ENCODE measurements around the gene ACSF2. TPM values are rescaled to one million over a fixed set of nuclear protein-coding genes. Genes with fewer than 3 reads are reported as not detected.
"Not testable (repeated sequence)": the region's sequence is repeated elsewhere in the genome, so short reads cannot be mapped to it uniquely, and the experiment has no call there.

The ACSF2 gene
- polyA plus RNA-seq, 2 of the 4 experiments (the other 2 are of a cell fraction) = 24.4 to 33.6 TPM

GRCh38 chr17:50475362-50475761 is 49.3 kb downstream of the ACSF2 start:
- Histone ChIP-seq H3K4me3 (no peak overlapping the region), H3K4me1 (peaks cover 14% of the 10 kb centered on the region), H3K9me3 (no peaks in the 10 kb centered on the region), H3K27ac (no peak overlapping the region), H3K4me2 (no peak overlapping the region)
- DNase-seq (ENCODE audit: low read depth in 1 of 2, low spot score in 1 of 2) (no peak), FAIRE-seq (no peak), ATAC-seq (no peak)
- CTCF ChIA-PET = interaction anchor here (1.1 to 10.0 kb wide), 7 partner anchors 8 to 220 kb away, joined by 3 to 238 read pairs (median 27); partner anchors contain the start of genes CHAD and LRRC59
- POLR2A ChIA-PET = no interaction called here
- no peak for TF ChIP-seq ZC3H11A (IDR thresholded peaks at IDR 0.05)
- TF ChIP-seq PHF8 (IDR thresholded peaks at IDR 0.05; ENCODE audit: borderline replicate concordance, low read depth) = no peak
- 71% methylated on average over 4 of the region's 4 CpGs for WGBS (ENCODE audit: missing lambda C conversion rate)

DNA sequence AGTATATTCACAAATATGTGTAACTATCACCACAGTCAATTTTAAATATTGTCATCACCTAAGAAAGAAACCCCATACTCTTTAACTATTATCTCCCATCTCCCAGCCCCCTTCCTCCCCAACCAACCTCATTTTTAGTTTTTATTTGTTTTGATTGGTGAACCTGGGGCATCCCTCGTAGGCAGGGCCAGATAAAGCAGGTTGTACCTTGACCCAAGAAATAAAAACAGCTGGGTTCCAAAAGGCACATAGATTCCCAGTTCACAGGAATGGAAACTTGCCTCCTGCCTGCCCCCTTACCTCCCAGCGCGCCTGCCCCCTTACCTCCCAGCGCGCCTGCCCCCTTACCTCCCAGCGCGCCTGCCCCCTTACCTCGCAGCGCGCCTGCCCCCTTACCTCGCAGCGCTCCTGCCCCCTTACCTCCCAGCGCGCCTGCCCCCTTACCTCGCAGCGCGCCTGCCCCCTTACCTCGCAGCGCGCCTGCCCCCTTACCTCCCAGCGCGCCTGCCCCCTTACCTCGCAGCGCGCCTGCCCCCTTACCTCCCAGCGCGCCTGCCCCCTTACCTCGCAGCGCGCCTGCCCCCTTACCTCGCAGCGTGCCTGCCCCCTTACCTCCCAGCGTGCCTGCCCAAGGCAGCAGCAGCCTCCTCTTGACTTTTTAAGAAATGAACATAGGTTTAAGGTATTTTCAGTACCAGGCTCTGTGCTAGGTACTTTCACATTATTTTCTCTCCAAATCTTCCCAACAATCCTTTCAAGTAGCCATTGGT is 49.9 kb downstream of the ACSF2 start:
- H3K9me3 ChIP-seq; DNase-seq (ENCODE audit: low read depth in 1 of 2, low spot score in 1 of 2); H3K4me2 ChIP-seq; H3K27ac ChIP-seq; H3K4me3 ChIP-seq; FAIRE-seq; ATAC-seq; POLR2A ChIA-PET: not testable (repeated sequence)
- peaks cover 15% of the 10 kb centered on the region for H3K4me1 ChIP-seq
- CTCF ChIA-PET = interaction anchor here (0.6 to 10.0 kb wide), 10 partner anchors 14 to 275 kb away, joined by 3 to 238 read pairs (median 4); partner anchors contain the start of genes CHAD, COL1A1, LRRC59 and LUC7L3
- 87% methylated on average over 11 of the region's 33 CpGs for WGBS (ENCODE audit: missing lambda C conversion rate)

GRCh38 chr17:50476545-50477315 is 50.7 kb downstream of the ACSF2 start:
- TF ChIP-seq, protein P1, sequence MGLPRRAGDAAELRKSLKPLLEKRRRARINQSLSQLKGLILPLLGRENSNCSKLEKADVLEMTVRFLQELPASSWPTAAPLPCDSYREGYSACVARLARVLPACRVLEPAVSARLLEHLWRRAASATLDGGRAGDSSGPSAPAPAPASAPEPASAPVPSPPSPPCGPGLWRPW (IDR thresholded peaks at IDR 0.05) = no peak
- TF ChIP-seq, protein P2, sequence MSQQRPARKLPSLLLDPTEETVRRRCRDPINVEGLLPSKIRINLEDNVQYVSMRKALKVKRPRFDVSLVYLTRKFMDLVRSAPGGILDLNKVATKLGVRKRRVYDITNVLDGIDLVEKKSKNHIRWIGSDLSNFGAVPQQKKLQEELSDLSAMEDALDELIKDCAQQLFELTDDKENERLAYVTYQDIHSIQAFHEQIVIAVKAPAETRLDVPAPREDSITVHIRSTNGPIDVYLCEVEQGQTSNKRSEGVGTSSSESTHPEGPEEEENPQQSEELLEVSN (IDR thresholded peaks at IDR 0.05; ENCODE audit: borderline replicate concordance, low read depth) = no peak
- no peak for TF ChIP-seq MAFK (IDR thresholded peaks at IDR 0.05; ENCODE audit: partially characterized antibody)
- TF ChIP-seq PBX3 (IDR thresholded peaks at IDR 0.05) = no peak
- TF ChIP-seq EHF (CRISPR knock-in tag; IDR thresholded peaks at IDR 0.05) = no peak
- TF ChIP-seq ESRRA (IDR thresholded peaks at IDR 0.05; ENCODE audit: borderline replicate concordance, low read length) = no peak
- TF ChIP-seq MYC (IDR thresholded peaks at IDR 0.05; ENCODE audit: borderline replicate concordance, low read length) = no peak
- no peak for TF ChIP-seq CHD2 (IDR thresholded peaks at IDR 0.05; ENCODE audit: low read length, partially characterized antibody)
- TF ChIP-seq NR3C1 (IDR thresholded peaks at IDR 0.05) = no peak
- TF ChIP-seq, protein P3, sequence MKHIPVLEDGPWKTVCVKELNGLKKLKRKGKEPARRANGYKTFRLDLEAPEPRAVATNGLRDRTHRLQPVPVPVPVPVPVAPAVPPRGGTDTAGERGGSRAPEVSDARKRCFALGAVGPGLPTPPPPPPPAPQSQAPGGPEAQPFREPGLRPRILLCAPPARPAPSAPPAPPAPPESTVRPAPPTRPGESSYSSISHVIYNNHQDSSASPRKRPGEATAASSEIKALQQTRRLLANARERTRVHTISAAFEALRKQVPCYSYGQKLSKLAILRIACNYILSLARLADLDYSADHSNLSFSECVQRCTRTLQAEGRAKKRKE (CRISPR knock-in tag; IDR thresholded peaks at IDR 0.05; ENCODE audit: low read depth) = no peak
- DNase-seq (ENCODE audit: low read depth in 1 of 2, low spot score in 1 of 2) = no peak
- ChIA-PET CTCF (interaction anchor here (0.6 to 10.0 kb wide), 9 partner anchors 15 to 276 kb away, joined by 3 to 238 read pairs (median 4); partner anchors contain the start of genes CHAD, COL1A1 and LUC7L3), POLR2A (no interaction called here)
- 80% methylated on average over 18 of the region's 18 CpGs for WGBS (ENCODE audit: missing lambda C conversion rate)
- Histone ChIP-seq H3K4me2 (no peak overlapping the region), H3K4me3 (no peak overlapping the region), H3K27ac (no peak overlapping the region), H3K9me3 (no peaks in the 10 kb centered on the region), H3K4me1 (peaks cover 19% of the 10 kb centered on the region)
- no peak for ATAC-seq
- FAIRE-seq = no peak

GRCh38 chr17:50477976-50478375 is 52.0 kb downstream of the ACSF2 start:
- Histone ChIP-seq H3K27ac (peak overlapping the region; percentile 79 to 91), H3K4me3 (peak overlapping the region; percentile 65; the same call in 1 of the 3 replicates), H3K4me1 (peaks cover 27% of the 10 kb centered on the region), H3K4me2 (peak overlapping the region; percentile 76), H3K9me3 (no peaks in the 10 kb centered on the region)
- 86% methylated on average over 7 of the region's 7 CpGs for WGBS (ENCODE audit: missing lambda C conversion rate)
- ATAC-seq = no peak
- FAIRE-seq = no peak
- ChIA-PET CTCF (interaction anchor here (0.6 to 10.0 kb wide), 26 partner anchors 10 to 383 kb away, joined by 3 to 238 read pairs (median 4); partner anchors contain the start of genes CHAD, COL1A1, LRRC59 and WFIKKN2), POLR2A (interaction anchor here (0.6 kb wide), 1 partner anchor 53 kb away, joined by 4 read pairs; no protein-coding TSS in a partner anchor)
- DNase-seq (ENCODE audit: low read depth in 1 of 2, low spot score in 1 of 2) = no peak
- no peak for TF ChIP-seq PHF8 (IDR thresholded peaks at IDR 0.05; ENCODE audit: borderline replicate concordance, low read depth)
- TF ChIP-seq HEYL (CRISPR knock-in tag; IDR thresholded peaks at IDR 0.05) = no peak
- TF ChIP-seq SMC3 (IDR thresholded peaks at IDR 0.05) = no peak
- TF ChIP-seq, protein P2 (IDR thresholded peaks at IDR 0.05; ENCODE audit: borderline replicate concordance, low read depth) = no peak
- TF ChIP-seq NFE2L2 (conservative IDR thresholded peaks at IDR 0.05; ENCODE audit: low read length) = no peak
- TF ChIP-seq CBX8 (IDR thresholded peaks at IDR 0.05) = no peak
- TF ChIP-seq MAFK (IDR thresholded peaks at IDR 0.05; ENCODE audit: partially characterized antibody) = no peak
- TF ChIP-seq MAZ (IDR thresholded peaks at IDR 0.05; ENCODE audit: borderline replicate concordance, low read depth, low read length) = no peak
- TF ChIP-seq POLR2AphosphoS2 (conservative IDR thresholded peaks at IDR 0.05; ENCODE audit: low read length) = no peak
- TF ChIP-seq KDM5A (IDR thresholded peaks at IDR 0.05) = no peak
- TF ChIP-seq FOXS1 (CRISPR knock-in tag; IDR thresholded peaks at IDR 0.05) = no peak
- TF ChIP-seq ZC3H11A (IDR thresholded peaks at IDR 0.05) = no peak
- TF ChIP-seq, protein P4, sequence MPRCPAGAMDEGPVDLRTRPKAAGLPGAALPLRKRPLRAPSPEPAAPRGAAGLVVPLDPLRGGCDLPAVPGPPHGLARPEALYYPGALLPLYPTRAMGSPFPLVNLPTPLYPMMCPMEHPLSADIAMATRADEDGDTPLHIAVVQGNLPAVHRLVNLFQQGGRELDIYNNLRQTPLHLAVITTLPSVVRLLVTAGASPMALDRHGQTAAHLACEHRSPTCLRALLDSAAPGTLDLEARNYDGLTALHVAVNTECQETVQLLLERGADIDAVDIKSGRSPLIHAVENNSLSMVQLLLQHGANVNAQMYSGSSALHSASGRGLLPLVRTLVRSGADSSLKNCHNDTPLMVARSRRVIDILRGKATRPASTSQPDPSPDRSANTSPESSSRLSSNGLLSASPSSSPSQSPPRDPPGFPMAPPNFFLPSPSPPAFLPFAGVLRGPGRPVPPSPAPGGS (IDR thresholded peaks at IDR 0.05) = no peak
- no peak for TF ChIP-seq GATA3 (IDR thresholded peaks at IDR 0.05; ENCODE audit: borderline replicate concordance)
- TF ChIP-seq CEBPB (IDR thresholded peaks at IDR 0.05) = no peak
